Measurements from ENCODE around the gene SLC1A4.

DNA sequence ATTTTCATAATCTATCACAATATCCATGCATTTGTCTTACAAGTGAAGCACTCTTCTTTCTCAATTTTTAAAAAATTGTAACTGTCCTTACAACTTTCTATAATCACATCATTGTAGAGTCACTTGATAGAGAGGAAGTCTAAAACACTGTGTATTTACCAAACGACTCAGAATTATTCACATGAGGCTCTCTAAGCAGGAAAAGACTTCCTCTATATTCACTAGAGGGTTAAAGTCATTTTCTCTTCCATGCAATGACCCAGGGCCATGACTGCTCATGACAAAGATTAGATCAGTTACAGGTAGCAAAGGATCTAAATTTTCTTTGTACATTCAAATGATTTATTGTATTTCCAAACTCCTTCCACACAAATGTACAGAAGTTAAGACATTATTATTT is 9.0 kb upstream of the SLC1A4 start:
- TF ChIP-seq CTCF (IDR thresholded peaks at IDR 0.05; ENCODE audit: insufficient read depth, low read length, poor library complexity, severe bottlenecking) = no peak
- no peak for TF ChIP-seq EZH2phosphoT487 (conservative IDR thresholded peaks at IDR 0.05; ENCODE audit: low read length)
